Measurements from ENCODE around the gene TTC21A.

Gene TTC21A

GRCh38 chr3:39137435-39137936 is 30.0 kb downstream of the TTC21A start:
- TF ChIP-seq RAD21 (IDR thresholded peaks at IDR 0.05; ENCODE audit: low read depth) (no peak), REST (IDR thresholded peaks at IDR 0.05; ENCODE audit: low read depth) (no peak), ZBTB7A (IDR thresholded peaks at IDR 0.05; ENCODE audit: low read depth) (no peak), CREB1 (IDR thresholded peaks at IDR 0.05; ENCODE audit: low read depth) (no peak), FOXM1 (IDR thresholded peaks at IDR 0.05; ENCODE audit: borderline replicate concordance, low read depth) (no peak), TAF1 (IDR thresholded peaks at IDR 0.05; ENCODE audit: low read depth) (no peak), EP300 (IDR thresholded peaks at IDR 0.05; ENCODE audit: borderline replicate concordance) (no peak), YY1 (IDR thresholded peaks at IDR 0.05; ENCODE audit: low read depth) (no peak), TEAD4 (IDR thresholded peaks at IDR 0.05) (no peak), TCF12 (IDR thresholded peaks at IDR 0.05; ENCODE audit: low read depth) (no peak), NFIC (IDR thresholded peaks at IDR 0.05) (no peak), USF1 (IDR thresholded peaks at IDR 0.05) (no peak), CEBPB (IDR thresholded peaks at IDR 0.05) (no peak), MAX (IDR thresholded peaks at IDR 0.05) (no peak), EGR1 (IDR thresholded peaks at IDR 0.05) (no peak)

GRCh38 chr3:39137991-39138803 is 30.7 kb downstream of the TTC21A start:
- no peak for TF ChIP-seq ZBTB7A (IDR thresholded peaks at IDR 0.05; ENCODE audit: low read depth)

- TF ChIP-seq REST (IDR thresholded peaks at IDR 0.05; ENCODE audit: low read depth) (no peak), NFIC (IDR thresholded peaks at IDR 0.05) (0 out of 2 replicates have a peak, but pooled peaks have one; percentile 13)
Measured at GRCh38 chr3:39138804-39139415, 31.4 kb downstream of the TTC21A start.

- TF ChIP-seq RAD21 (IDR thresholded peaks at IDR 0.05; ENCODE audit: low read depth) (no peak), MAX (IDR thresholded peaks at IDR 0.05) (no peak), YY1 (IDR thresholded peaks at IDR 0.05; ENCODE audit: low read depth) (no peak), CEBPB (IDR thresholded peaks at IDR 0.05) (no peak), ZBTB7A (IDR thresholded peaks at IDR 0.05; ENCODE audit: low read depth) (no peak), EP300 (IDR thresholded peaks at IDR 0.05; ENCODE audit: borderline replicate concordance) (no peak), EGR1 (IDR thresholded peaks at IDR 0.05) (no peak), TCF12 (IDR thresholded peaks at IDR 0.05; ENCODE audit: low read depth) (no peak), TEAD4 (IDR thresholded peaks at IDR 0.05) (no peak), CREB1 (IDR thresholded peaks at IDR 0.05; ENCODE audit: low read depth) (no peak), USF1 (IDR thresholded peaks at IDR 0.05) (no peak), TAF1 (IDR thresholded peaks at IDR 0.05; ENCODE audit: low read depth) (no peak), NFIC (IDR thresholded peaks at IDR 0.05) (no peak), REST (IDR thresholded peaks at IDR 0.05; ENCODE audit: low read depth) (no peak), FOXM1 (IDR thresholded peaks at IDR 0.05; ENCODE audit: borderline replicate concordance, low read depth) (no peak)
Measured at GRCh38 chr3:39139442-39139841, 32.0 kb downstream of the TTC21A start.
